Stomach (tissue), 4 donors: ENCODE measurements around the gene PCDHA5.
"Not testable (repeated sequence)": the region's sequence is repeated elsewhere in the genome, so short reads cannot be mapped to it uniquely, and the experiment has no call there.

Source experiments
- EP300 ChIP-seq: sonication (generic); formaldehyde crosslinking; IDR thresholded peaks from one replicate; pipeline ENCODE4 v1.6.1; 2017; ENCODE audit warnings: antibody characterized with exemption
- POLR2A ChIP-seq, 4 donors: fragments of 450-650 bp; IDR thresholded peaks; one replicate each; pipeline ENCODE4 v1.6.1; 2016; ENCODE audit warnings: antibody characterized with exemption in 4 of 4, control low read depth in 2 of 4, mild to moderate bottlenecking in 1 of 4, moderate library complexity in 1 of 4
- TF ChIP-seq, protein P1 (sequence below), 7 experiments: fragments of 450-650 bp in 4 of 7; fragments of 200-600 bp in 3 of 7; sonication (generic) in 3 of 7; IDR thresholded peaks; one replicate each; pipeline ENCODE4 v1.5.1; 2016 to 2019; ENCODE audit warnings: antibody characterized with exemption in 7 of 7, control low read depth in 2 of 7, mild to moderate bottlenecking in 1 of 7

DNA sequence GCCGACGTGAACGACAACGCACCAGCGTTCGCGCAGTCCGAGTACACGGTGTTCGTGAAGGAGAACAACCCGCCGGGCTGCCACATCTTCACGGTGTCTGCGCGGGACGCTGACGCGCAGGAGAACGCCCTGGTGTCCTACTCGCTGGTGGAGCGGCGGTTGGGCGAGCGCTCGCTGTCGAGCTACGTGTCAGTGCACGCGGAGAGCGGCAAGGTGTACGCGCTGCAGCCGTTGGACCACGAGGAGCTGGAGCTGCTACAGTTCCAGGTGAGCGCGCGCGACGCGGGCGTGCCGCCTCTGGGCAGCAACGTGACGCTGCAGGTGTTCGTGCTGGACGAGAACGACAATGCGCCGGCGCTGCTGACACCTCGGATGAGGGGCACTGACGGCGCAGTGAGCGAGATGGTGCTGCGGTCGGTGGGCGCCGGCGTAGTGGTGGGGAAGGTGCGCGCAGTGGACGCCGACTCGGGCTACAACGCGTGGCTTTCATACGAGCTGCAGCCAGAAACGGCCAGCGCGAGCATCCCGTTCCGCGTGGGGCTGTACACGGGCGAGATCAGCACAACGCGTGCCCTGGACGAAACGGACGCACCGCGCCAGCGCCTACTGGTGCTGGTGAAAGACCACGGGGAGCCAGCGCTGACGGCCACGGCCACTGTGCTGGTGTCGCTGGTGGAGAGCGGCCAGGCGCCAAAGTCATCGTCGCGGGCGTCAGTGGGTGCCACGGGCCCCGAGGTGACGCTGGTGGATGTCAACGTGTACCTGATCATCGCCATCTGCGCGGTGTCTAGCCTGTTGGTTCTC, 28.6 kb downstream of the PCDHA5 start:
- TF ChIP-seq, protein P1, sequence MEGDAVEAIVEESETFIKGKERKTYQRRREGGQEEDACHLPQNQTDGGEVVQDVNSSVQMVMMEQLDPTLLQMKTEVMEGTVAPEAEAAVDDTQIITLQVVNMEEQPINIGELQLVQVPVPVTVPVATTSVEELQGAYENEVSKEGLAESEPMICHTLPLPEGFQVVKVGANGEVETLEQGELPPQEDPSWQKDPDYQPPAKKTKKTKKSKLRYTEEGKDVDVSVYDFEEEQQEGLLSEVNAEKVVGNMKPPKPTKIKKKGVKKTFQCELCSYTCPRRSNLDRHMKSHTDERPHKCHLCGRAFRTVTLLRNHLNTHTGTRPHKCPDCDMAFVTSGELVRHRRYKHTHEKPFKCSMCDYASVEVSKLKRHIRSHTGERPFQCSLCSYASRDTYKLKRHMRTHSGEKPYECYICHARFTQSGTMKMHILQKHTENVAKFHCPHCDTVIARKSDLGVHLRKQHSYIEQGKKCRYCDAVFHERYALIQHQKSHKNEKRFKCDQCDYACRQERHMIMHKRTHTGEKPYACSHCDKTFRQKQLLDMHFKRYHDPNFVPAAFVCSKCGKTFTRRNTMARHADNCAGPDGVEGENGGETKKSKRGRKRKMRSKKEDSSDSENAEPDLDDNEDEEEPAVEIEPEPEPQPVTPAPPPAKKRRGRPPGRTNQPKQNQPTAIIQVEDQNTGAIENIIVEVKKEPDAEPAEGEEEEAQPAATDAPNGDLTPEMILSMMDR (IDR thresholded peaks at IDR 0.05) = not testable (repeated sequence)
- TF ChIP-seq EP300; POLR2A (IDR thresholded peaks at IDR 0.05): not testable (repeated sequence)
